Panc1 (cell line): Measurements from ENCODE around the gene RAPGEF1.

Experiments used
- REST ChIP-seq, 2 experiments: IDR thresholded peaks; 2 replicates each; pipeline ENCODE4 v1.6.1; 2011 to 2012; ENCODE audit warnings: low read depth in 2 of 2, control low read depth in 1 of 2, low read length in 1 of 2, mild to moderate bottlenecking in 1 of 2, moderate library complexity in 1 of 2; ENCODE audit not compliant: insufficient read depth in 1 of 2
- TCF7L2 ChIP-seq: IDR thresholded peaks from 2 replicates; pipeline ENCODE4 v1.6.1; 2011; ENCODE audit warnings: mild to moderate bottlenecking, low read depth, low read length, inconsistent platforms
- TF ChIP-seq, protein P1 (sequence below): fragments of 450-650 bp; IDR thresholded peaks from 2 replicates; pipeline ENCODE4 v1.5.1; 2017; ENCODE audit warnings: mild to moderate bottlenecking

GRCh38 chr9:131593091-131593820 is 146.6 kb downstream of the RAPGEF1 start:
- TF ChIP-seq, protein P1, sequence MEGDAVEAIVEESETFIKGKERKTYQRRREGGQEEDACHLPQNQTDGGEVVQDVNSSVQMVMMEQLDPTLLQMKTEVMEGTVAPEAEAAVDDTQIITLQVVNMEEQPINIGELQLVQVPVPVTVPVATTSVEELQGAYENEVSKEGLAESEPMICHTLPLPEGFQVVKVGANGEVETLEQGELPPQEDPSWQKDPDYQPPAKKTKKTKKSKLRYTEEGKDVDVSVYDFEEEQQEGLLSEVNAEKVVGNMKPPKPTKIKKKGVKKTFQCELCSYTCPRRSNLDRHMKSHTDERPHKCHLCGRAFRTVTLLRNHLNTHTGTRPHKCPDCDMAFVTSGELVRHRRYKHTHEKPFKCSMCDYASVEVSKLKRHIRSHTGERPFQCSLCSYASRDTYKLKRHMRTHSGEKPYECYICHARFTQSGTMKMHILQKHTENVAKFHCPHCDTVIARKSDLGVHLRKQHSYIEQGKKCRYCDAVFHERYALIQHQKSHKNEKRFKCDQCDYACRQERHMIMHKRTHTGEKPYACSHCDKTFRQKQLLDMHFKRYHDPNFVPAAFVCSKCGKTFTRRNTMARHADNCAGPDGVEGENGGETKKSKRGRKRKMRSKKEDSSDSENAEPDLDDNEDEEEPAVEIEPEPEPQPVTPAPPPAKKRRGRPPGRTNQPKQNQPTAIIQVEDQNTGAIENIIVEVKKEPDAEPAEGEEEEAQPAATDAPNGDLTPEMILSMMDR = no peak
- TF ChIP-seq TCF7L2 (no peak), REST (IDR thresholded peaks at IDR 0.05; ENCODE audit: insufficient read depth in 1 of 2, low read depth in 2 of 2, low read length in 1 of 2) (no peak)
